ENCODE data around the gene KCNJ18. TPM values are rescaled to one million over a fixed set of nuclear protein-coding genes. Genes with fewer than 3 reads are reported as not detected.
"Not testable (repeated sequence)": the region's sequence is repeated elsewhere in the genome, so short reads cannot be mapped to it uniquely, and the experiment has no call there.

Gene KCNJ18
- total and polyA plus RNA-seq, 9 of the 15 experiments (the other 6 are each of a cell fraction or from before 2014, with no cell fraction given): not detected

DNA sequence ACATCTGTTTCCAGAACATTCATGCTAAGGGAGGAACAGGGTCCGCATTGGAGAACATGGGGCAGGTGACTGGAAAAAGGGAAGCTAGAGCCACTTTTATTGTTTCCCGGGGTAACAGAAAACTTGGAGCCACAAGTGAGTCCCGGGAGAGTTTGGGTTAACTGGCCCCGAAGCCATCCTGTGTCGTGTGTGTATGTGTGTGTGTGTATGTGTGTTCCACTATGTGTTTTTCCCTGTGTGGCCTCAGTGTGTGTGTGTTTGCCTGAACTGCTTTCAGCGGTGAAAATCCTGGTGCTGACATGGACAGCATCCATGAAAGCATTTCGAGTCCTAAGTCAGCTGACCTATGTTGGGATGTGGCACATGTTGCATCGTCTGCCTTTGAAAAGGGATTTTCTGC is 20.7 kb downstream of the KCNJ18 start:
- H3K79me2 ChIP-seq (ENCODE audit: control insufficient read depth, insufficient read depth, low read length); DNase-seq (ENCODE audit: extremely low read depth in 1 of 4, low spot score in 3 of 4); BruUV-seq (replicated peaks); H3K4me2 ChIP-seq (ENCODE audit: insufficient read depth, low read length); H2AFZ ChIP-seq (ENCODE audit: low read depth, low read length); H3K4me1 ChIP-seq (replicated peaks in 1 of 2; ENCODE audit: control insufficient read depth in 2 of 2, insufficient read depth in 2 of 2, low read length in 2 of 2); POLR2A ChIA-PET; H3K36me3 ChIP-seq (ENCODE audit: control insufficient read depth, insufficient read depth, low read length); H4K20me1 ChIP-seq (replicated peaks; ENCODE audit: control insufficient read depth, insufficient read depth, low read length); H3K27ac ChIP-seq (ENCODE audit: extremely low read depth, low read depth, low read length); FAIRE-seq; ATAC-seq; H3K27me3 ChIP-seq (ENCODE audit: control insufficient read depth in 2 of 2, insufficient read depth in 2 of 2, low read length in 2 of 2); in situ Hi-C loops (cut with MboI); H3K9ac ChIP-seq (ENCODE audit: insufficient read depth in 1 of 2, low read depth in 2 of 2, low read length in 2 of 2); intact Hi-C loops (cut with micrococcal nuclease); H3K4me3 ChIP-seq; H3K9me1 ChIP-seq (ENCODE audit: control insufficient read depth, insufficient read depth, low read length); CTCF ChIA-PET (ENCODE audit: low intra/inter-chr PET ratio); H3K9me3 ChIP-seq (replicated peaks; ENCODE audit: control insufficient read depth, insufficient read depth, low read depth, low read length): not testable (repeated sequence)
- 0% methylated on average over 6 of the region's 8 CpGs for WGBS (ENCODE audit: insufficient coverage, low coverage, missing lambda C conversion rate)
- TF ChIP-seq, protein P1, sequence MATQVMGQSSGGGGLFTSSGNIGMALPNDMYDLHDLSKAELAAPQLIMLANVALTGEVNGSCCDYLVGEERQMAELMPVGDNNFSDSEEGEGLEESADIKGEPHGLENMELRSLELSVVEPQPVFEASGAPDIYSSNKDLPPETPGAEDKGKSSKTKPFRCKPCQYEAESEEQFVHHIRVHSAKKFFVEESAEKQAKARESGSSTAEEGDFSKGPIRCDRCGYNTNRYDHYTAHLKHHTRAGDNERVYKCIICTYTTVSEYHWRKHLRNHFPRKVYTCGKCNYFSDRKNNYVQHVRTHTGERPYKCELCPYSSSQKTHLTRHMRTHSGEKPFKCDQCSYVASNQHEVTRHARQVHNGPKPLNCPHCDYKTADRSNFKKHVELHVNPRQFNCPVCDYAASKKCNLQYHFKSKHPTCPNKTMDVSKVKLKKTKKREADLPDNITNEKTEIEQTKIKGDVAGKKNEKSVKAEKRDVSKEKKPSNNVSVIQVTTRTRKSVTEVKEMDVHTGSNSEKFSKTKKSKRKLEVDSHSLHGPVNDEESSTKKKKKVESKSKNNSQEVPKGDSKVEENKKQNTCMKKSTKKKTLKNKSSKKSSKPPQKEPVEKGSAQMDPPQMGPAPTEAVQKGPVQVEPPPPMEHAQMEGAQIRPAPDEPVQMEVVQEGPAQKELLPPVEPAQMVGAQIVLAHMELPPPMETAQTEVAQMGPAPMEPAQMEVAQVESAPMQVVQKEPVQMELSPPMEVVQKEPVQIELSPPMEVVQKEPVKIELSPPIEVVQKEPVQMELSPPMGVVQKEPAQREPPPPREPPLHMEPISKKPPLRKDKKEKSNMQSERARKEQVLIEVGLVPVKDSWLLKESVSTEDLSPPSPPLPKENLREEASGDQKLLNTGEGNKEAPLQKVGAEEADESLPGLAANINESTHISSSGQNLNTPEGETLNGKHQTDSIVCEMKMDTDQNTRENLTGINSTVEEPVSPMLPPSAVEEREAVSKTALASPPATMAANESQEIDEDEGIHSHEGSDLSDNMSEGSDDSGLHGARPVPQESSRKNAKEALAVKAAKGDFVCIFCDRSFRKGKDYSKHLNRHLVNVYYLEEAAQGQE (IDR thresholded peaks at IDR 0.05; ENCODE audit: borderline replicate concordance): peak; percentile 32; the same call in 1 of the 2 replicates
- TF ChIP-seq, protein P1 (CRISPR knock-in tag; IDR thresholded peaks at IDR 0.05; ENCODE audit: low read depth): not testable (repeated sequence)

DNA sequence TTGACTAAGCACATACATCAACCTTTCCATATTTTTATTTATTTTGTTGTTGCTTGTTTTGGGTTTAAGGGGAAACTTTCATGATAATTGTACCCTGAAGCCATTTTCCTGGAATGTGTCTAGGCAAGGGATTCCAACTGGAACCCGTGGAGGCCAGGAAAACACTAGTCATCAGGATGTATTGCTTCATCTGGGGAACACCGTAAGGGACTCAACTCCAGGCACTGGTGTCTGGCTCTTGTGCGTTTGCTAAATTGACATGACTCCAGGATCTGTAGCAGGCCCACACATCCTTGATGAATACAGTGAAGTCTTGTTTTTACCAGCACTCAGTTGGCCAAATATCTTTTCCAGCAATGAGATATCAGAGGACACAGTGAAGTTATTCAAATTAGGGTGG is 21.3 kb downstream of the KCNJ18 start:
- H3K36me3 ChIP-seq (ENCODE audit: control insufficient read depth, insufficient read depth, low read length); H2AFZ ChIP-seq (ENCODE audit: low read depth, low read length); BruUV-seq (replicated peaks); H4K20me1 ChIP-seq (replicated peaks; ENCODE audit: control insufficient read depth, insufficient read depth, low read length); DNase-seq (ENCODE audit: extremely low read depth in 1 of 4, low spot score in 3 of 4); H3K4me3 ChIP-seq; H3K79me2 ChIP-seq (ENCODE audit: control insufficient read depth, insufficient read depth, low read length); intact Hi-C loops (cut with micrococcal nuclease); FAIRE-seq; H3K27ac ChIP-seq (ENCODE audit: extremely low read depth, low read depth, low read length); H3K4me1 ChIP-seq (replicated peaks in 1 of 2; ENCODE audit: control insufficient read depth in 2 of 2, insufficient read depth in 2 of 2, low read length in 2 of 2); H3K9me1 ChIP-seq (ENCODE audit: control insufficient read depth, insufficient read depth, low read length); H3K27me3 ChIP-seq (ENCODE audit: control insufficient read depth in 2 of 2, insufficient read depth in 2 of 2, low read length in 2 of 2); ATAC-seq; in situ Hi-C loops (cut with MboI); H3K4me2 ChIP-seq (ENCODE audit: insufficient read depth, low read length); POLR2A ChIA-PET; H3K9me3 ChIP-seq (replicated peaks; ENCODE audit: control insufficient read depth, insufficient read depth, low read depth, low read length); H3K9ac ChIP-seq (ENCODE audit: insufficient read depth in 1 of 2, low read depth in 2 of 2, low read length in 2 of 2); CTCF ChIA-PET (ENCODE audit: low intra/inter-chr PET ratio): not testable (repeated sequence)
- no CpG with 5 or more reads among the region's 3 CpGs for WGBS (ENCODE audit: insufficient coverage, low coverage, missing lambda C conversion rate)

Measured in K562 (cell line).